ENCODE measurements around the gene BORCS8.
A peak's percentile ranks its signal among the peaks of the same experiment; 100 is the strongest.
"Not testable (repeated sequence)": the region's sequence is repeated elsewhere in the genome, so short reads cannot be mapped to it uniquely, and the experiment has no call there.

Gene BORCS8

GRCh38 chr19:19185853-19186740, 5.9 kb downstream of the BORCS8 start:
- intact Hi-C loops (cut with micrococcal nuclease), result no loop called here
- H3K36me3 Mint-ChIP-seq (ENCODE audit: low read depth), result peaks cover 88% of the 10 kb centered on the region
- H3K27ac Mint-ChIP-seq, result peak overlapping the region; percentile 46
- peaks cover 44% of the 10 kb centered on the region for H3K4me1 Mint-ChIP-seq (ENCODE audit: low read depth)
- H3K27me3 Mint-ChIP-seq, result no peaks in the 10 kb centered on the region
- peaks cover 17% of the 10 kb centered on the region for H3K9me3 Mint-ChIP-seq
- H3K4me3 Mint-ChIP-seq, result no peak overlapping the region

GRCh38 chr19:19181488-19181998, 10.4 kb downstream of the BORCS8 start:
- intact Hi-C loops (cut with micrococcal nuclease), result no loop called here
- H3K27me3 Mint-ChIP-seq, result no peaks in the 10 kb centered on the region
- H3K36me3 Mint-ChIP-seq (ENCODE audit: low read depth), result peaks cover 95% of the 10 kb centered on the region
- H3K4me3 Mint-ChIP-seq, result no peak overlapping the region
- H3K9me3 Mint-ChIP-seq, result peaks cover 9% of the 10 kb centered on the region
- peaks cover 10% of the 10 kb centered on the region for H3K4me1 Mint-ChIP-seq (ENCODE audit: low read depth)
- no peak overlapping the region for H3K27ac Mint-ChIP-seq

DNA sequence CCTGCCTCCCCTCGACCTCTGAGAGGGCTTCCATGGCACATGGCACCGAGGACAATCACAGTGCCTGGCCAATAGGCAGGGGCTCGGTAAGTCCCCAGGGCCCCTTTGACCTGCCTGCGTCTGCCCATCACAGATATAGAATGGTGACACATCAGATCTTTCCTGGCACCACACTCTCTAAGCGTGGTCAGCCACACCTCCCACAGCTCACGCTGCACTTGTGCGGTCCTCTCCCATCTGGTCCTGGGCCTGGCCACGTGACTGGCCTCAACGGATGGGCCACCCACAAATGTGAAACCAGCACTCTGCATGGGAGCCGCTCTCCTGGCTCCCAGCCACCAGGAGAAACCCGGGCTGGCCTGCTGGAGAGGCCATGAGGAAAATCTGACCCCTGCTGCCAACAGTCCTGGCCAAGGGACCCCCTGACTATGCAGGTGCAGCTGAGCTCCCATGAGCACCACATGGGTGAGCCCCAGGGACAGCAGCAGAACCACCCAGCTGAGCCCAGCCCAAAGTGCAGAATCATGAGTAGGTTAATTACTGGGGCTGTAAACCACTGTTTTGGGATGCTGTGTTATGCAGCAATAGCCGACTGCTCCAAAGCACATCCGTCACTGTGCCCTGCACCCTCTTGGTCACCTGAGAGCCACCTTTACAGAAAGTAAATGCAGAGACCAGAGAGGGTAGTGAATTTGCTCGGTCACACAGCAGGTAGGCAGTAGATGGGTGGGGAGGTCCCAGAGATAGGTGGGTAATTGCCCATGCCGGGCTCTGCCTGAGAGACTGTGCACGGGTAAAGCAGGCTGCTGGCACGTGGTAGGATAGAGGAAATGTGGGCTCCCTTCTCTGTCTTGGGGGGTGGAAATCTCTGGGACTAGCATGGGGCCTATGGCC, 12.2 kb downstream of the BORCS8 start:
- Mint-ChIP-seq H3K4me3 (no peak overlapping the region), H3K36me3 (ENCODE audit: low read depth) (peaks cover 95% of the 10 kb centered on the region), H3K9me3 (no peaks in the 10 kb centered on the region), H3K27ac (no peak overlapping the region), H3K27me3 (no peaks in the 10 kb centered on the region), H3K4me1 (ENCODE audit: low read depth) (no peaks in the 10 kb centered on the region)
- intact Hi-C loops (cut with micrococcal nuclease), result no loop called here

DNA sequence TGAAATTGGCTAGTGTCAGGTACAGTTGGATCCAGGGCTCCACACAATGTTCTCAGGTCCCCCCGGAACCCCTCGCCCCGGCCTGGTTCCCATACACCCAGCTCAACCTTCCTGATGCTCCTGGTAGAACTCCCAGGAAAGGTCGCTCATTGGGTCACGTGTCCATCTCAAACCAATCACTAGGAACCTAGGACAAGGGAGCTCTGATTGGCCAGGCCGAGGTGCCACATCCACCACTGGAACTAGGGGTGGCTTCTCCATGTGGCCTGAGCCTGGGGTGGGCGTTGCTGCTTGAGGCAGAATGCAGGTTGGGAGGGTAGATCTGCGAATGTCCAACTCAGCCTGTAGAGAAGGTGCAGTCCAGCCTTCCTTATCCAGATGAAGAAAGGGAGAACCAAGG, 15.0 kb downstream of the BORCS8 start:
- Mint-ChIP-seq H3K27ac (no peak overlapping the region), H3K36me3 (ENCODE audit: low read depth) (peaks cover 86% of the 10 kb centered on the region), H3K9me3 (no peaks in the 10 kb centered on the region), H3K4me1 (ENCODE audit: low read depth) (peaks cover 10% of the 10 kb centered on the region), H3K4me3 (no peak overlapping the region), H3K27me3 (peaks cover under 1% of the 10 kb centered on the region)
- intact Hi-C loops (cut with micrococcal nuclease), result no loop called here

GRCh38 chr19:19173243-19173642, 18.7 kb downstream of the BORCS8 start:
- peaks cover 64% of the 10 kb centered on the region for H3K36me3 Mint-ChIP-seq (ENCODE audit: low read depth)

DNA sequence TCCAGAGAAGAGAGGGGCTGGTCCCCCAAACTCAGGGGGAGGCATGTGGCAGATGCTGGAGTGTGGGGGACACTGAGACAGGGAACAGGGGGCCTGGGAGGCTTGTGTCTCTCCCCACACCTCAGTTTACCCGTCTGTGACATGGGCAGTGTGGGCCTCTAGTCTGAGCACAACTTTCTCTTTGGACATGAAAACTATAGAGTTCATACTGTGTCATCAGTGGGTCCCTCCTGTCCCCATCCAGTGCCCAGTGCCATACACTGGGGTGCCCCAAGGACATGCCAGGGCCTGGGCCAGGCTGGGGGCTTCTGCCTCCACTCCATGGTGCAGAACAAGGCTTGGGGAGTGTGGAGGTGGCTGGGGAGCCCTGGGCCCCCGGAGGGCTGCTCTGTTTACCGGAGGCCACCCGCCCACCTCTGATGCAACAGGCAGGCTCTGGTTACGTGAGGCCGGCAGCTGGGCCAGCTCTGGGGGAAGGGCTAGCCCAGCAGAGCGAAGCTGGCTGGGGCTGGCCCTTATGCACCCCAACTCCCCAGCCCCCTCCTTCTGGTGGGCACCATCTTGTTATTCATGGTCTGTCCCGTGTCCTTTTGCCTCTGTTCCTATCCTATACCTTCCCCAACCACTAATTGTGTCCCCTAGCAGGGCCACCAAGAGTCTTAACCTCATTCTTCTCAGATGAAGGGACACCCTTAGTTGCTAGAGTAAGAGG, 20.0 kb downstream of the BORCS8 start:
- no peak overlapping the region for H3K4me3 Mint-ChIP-seq
- peaks cover 27% of the 10 kb centered on the region for H3K4me1 Mint-ChIP-seq (ENCODE audit: low read depth)
- peaks cover 52% of the 10 kb centered on the region for H3K36me3 Mint-ChIP-seq (ENCODE audit: low read depth)
- H3K9me3 Mint-ChIP-seq, result no peaks in the 10 kb centered on the region
- H3K27ac Mint-ChIP-seq, result no peak overlapping the region
- intact Hi-C loops (cut with micrococcal nuclease), result no loop called here
- H3K27me3 Mint-ChIP-seq, result peaks cover 23% of the 10 kb centered on the region

More at GRCh38 chr19:19173243-19173642, 18.7 kb downstream of the BORCS8 start:
- Mint-ChIP-seq H3K27me3 (peaks cover 23% of the 10 kb centered on the region), H3K4me1 (ENCODE audit: low read depth) (peaks cover 27% of the 10 kb centered on the region)
- H3K9me3 Mint-ChIP-seq; H3K4me3 Mint-ChIP-seq; intact Hi-C loops (cut with micrococcal nuclease); H3K27ac Mint-ChIP-seq: not testable (repeated sequence)

GRCh38 chr19:19170873-19171672, 20.9 kb downstream of the BORCS8 start:
- Mint-ChIP-seq H3K4me1 (ENCODE audit: low read depth) (peaks cover 27% of the 10 kb centered on the region), H3K4me3 (no peak overlapping the region), H3K9me3 (no peaks in the 10 kb centered on the region), H3K27me3 (peaks cover 23% of the 10 kb centered on the region), H3K27ac (no peak overlapping the region), H3K36me3 (ENCODE audit: low read depth) (peaks cover 43% of the 10 kb centered on the region)
- intact Hi-C loops (cut with micrococcal nuclease), result no loop called here

DNA sequence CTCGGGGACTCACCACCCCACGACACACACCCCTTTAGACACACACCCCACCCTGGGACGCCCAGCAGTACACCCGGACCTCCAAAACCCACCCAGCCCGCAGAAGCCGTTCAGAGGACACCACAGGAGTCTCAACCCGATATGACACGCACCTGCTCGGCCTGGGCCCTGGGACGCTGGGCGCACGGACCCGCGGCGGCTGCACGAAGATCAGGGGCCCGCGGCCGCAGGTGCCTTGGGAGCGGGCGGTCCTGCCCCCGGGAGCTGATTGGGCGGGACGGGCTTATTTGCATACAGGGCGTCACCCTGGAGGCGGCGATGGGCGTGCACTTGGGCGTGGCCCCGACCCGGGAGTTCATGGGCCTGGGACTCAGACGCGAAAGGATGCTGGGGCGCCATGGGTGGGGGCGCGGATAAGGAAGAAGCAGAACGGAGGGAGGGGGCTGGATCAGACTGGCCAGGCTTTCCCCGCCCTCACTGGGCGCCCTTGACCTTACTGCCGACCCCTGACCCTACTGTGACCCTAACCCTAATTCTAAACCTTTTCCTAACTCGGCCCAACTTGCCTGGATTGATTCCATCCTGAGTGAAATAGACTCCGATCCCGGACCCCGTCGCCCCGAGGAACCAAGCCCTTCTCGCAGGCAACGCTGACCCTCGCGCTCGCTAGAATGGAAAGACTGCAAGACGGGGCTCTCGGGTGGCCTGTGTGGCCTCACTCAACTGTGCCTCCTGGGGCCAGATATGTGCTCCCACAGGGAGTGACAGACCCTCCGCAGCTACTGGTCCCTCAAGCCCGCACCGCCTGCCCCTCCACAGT, 21.7 kb downstream of the BORCS8 start, which contains the start of gene MEF2B:
TSS of gene MEF2B (minus strand) at position 211 of the 820 bp plus-strand sequence. CDS start 19,528 bp downstream, outside the sequence.
- intact Hi-C loops (cut with micrococcal nuclease), result no loop called here
- H3K27ac Mint-ChIP-seq, result no peak within 1 kb of the TSS
- H3K36me3 Mint-ChIP-seq (ENCODE audit: low read depth), result peaks cover 35% of the 10 kb centered on the region
- no peaks in the 10 kb centered on the region for H3K9me3 Mint-ChIP-seq
- peak within 1 kb of the TSS; percentile 52 for H3K4me3 Mint-ChIP-seq
- H3K27me3 Mint-ChIP-seq, result peaks cover 23% of the 10 kb centered on the region
- peaks cover 27% of the 10 kb centered on the region for H3K4me1 Mint-ChIP-seq (ENCODE audit: low read depth)

DNA sequence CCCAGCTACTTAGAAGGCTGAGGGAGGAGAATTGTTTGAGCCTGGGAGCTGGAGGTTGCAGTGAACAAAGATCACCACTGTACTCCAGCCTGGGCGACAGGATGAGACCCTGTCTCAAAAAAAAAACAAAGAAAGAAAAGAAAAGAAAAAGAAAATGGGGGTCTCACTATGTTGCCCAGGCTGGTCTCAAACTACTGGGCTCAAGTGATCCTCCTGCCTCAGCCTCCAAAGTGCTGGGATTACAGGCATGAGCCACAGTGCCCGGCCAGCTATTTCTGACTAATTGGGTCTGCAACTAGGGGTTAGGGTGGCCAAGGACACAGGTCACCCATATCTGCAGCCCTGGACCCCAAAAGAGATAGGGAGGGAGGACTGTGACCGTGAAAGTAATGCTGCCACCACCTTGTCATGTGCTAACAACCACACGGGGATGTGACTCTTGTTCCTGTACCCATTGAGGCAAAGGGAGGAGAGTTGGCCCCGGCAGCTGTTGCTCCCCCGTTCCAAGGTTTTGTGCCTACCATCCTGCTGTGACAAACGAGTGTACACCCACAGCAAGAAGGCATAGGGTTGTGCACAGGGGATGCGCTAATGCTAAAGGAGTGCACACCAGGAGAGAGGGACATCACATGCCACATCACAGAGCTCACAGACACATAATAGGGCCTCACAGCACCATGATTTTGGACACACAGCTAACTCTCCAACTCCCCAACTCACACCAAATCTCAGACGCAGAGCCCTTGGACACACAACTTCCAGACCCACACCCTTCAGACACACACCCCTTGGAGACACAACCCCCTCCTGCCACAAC, 22.5 kb downstream of the BORCS8 start:
- intact Hi-C loops (cut with micrococcal nuclease), result no loop called here
- Mint-ChIP-seq H3K4me1 (ENCODE audit: low read depth) (peaks cover 27% of the 10 kb centered on the region), H3K36me3 (ENCODE audit: low read depth) (peaks cover 35% of the 10 kb centered on the region), H3K4me3 (peak overlapping the region; percentile 52), H3K9me3 (no peaks in the 10 kb centered on the region), H3K27ac (no peak overlapping the region), H3K27me3 (peaks cover 23% of the 10 kb centered on the region)

GRCh38 chr19:19167612-19168011, 24.3 kb downstream of the BORCS8 start:
- H3K36me3 Mint-ChIP-seq (ENCODE audit: low read depth), result peaks cover 28% of the 10 kb centered on the region
- H3K4me3 Mint-ChIP-seq, result no peak overlapping the region
- no peak overlapping the region for H3K27ac Mint-ChIP-seq
- peaks cover 23% of the 10 kb centered on the region for H3K4me1 Mint-ChIP-seq (ENCODE audit: low read depth)
- intact Hi-C loops (cut with micrococcal nuclease), result no loop called here
- H3K27me3 Mint-ChIP-seq, result peaks cover 23% of the 10 kb centered on the region
- H3K9me3 Mint-ChIP-seq, result no peaks in the 10 kb centered on the region

- Mint-ChIP-seq H3K4me3 (no peak overlapping the region), H3K27ac (no peak overlapping the region), H3K9me3 (no peaks in the 10 kb centered on the region), H3K4me1 (ENCODE audit: low read depth) (peaks cover 9% of the 10 kb centered on the region), H3K27me3 (peaks cover 8% of the 10 kb centered on the region), H3K36me3 (ENCODE audit: low read depth) (peaks cover 6% of the 10 kb centered on the region)
- intact Hi-C loops (cut with micrococcal nuclease), result no loop called here
These were observed 26.6 kb downstream of the BORCS8 start for GRCh38 chr19:19165396-19165795.

- Mint-ChIP-seq H3K4me1 (ENCODE audit: low read depth) (no peaks in the 10 kb centered on the region), H3K9me3 (no peaks in the 10 kb centered on the region), H3K36me3 (ENCODE audit: low read depth) (peaks cover 14% of the 10 kb centered on the region), H3K4me3 (no peak overlapping the region), H3K27ac (no peak overlapping the region), H3K27me3 (no peaks in the 10 kb centered on the region)
- intact Hi-C loops (cut with micrococcal nuclease), result no loop called here
These were observed 29.5 kb downstream of the BORCS8 start for GRCh38 chr19:19162495-19162894.

All from dendritic cell treated with granulocyte-macrophage colony-stimulating factor and Interleukin-4, amounts not matched to agents 40 ng/mL and 50 ng/mL, for 4 days (primary cell).